ENCODE data around the gene OCA2. TPM values are rescaled to one million over a fixed set of nuclear protein-coding genes. Genes with fewer than 3 reads are reported as not detected.

OCA2 gene
- polyA plus RNA-seq, 1 experiment = not detected

GRCh38 chr15:28068930-28069329 lies 30.2 kb downstream of the OCA2 start:
- ChIA-PET POLR2A (no interaction called here), CTCF (no interaction called here)
- Histone ChIP-seq H3K27ac (ENCODE audit: low read depth, low read length) (no peak overlapping the region), H3K27me3 (ENCODE audit: control insufficient read depth, insufficient read depth, low read length) (no peaks in the 10 kb centered on the region), H3K9me3 (ENCODE audit: control insufficient read depth, insufficient read depth, low read length) (no peaks in the 10 kb centered on the region; the same call in 1 of the 2 replicates), H3K4me3 (ENCODE audit: low read depth, low read length) (no peak overlapping the region)
- no peak for TF ChIP-seq CTCF (IDR thresholded peaks at IDR 0.05; ENCODE audit: low read depth, low read length)
- DNase-seq (ENCODE audit: low read depth, low spot score) = no peak

GRCh38 chr15:28066231-28066630 lies 32.9 kb downstream of the OCA2 start:
- CTCF ChIA-PET = no interaction called here
- H3K4me3 ChIP-seq (ENCODE audit: low read depth, low read length) = no peak overlapping the region
- H3K27me3 ChIP-seq (ENCODE audit: control insufficient read depth, insufficient read depth, low read length) = no peaks in the 10 kb centered on the region
- no peak for TF ChIP-seq CTCF (IDR thresholded peaks at IDR 0.05; ENCODE audit: low read depth, low read length)
- DNase-seq (ENCODE audit: low read depth, low spot score) = no peak
- no peak overlapping the region for H3K27ac ChIP-seq (ENCODE audit: low read depth, low read length)
- no peaks in the 10 kb centered on the region for H3K9me3 ChIP-seq (ENCODE audit: control insufficient read depth, insufficient read depth, low read length)
- POLR2A ChIA-PET = no interaction called here

- TF ChIP-seq CTCF (IDR thresholded peaks at IDR 0.05; ENCODE audit: low read depth, low read length) = no peak
- no peaks in the 10 kb centered on the region for H3K9me3 ChIP-seq (ENCODE audit: control insufficient read depth, insufficient read depth, low read length)
- no peaks in the 10 kb centered on the region for H3K27me3 ChIP-seq (ENCODE audit: control insufficient read depth, insufficient read depth, low read length)
- no peak overlapping the region for H3K27ac ChIP-seq (ENCODE audit: low read depth, low read length)
- H3K4me3 ChIP-seq (ENCODE audit: low read depth, low read length) = no peak overlapping the region
- DNase-seq (ENCODE audit: low read depth, low spot score) = no peak
- ChIA-PET CTCF (no interaction called here), POLR2A (no interaction called here)
Measured at GRCh38 chr15:28060005-28060404, 39.1 kb downstream of the OCA2 start.

GRCh38 chr15:28058082-28058481 lies 41.0 kb downstream of the OCA2 start:
- no peaks in the 10 kb centered on the region for H3K9me3 ChIP-seq (ENCODE audit: control insufficient read depth, insufficient read depth, low read length)
- no peak overlapping the region for H3K27ac ChIP-seq (ENCODE audit: low read depth, low read length)
- ChIA-PET CTCF (no interaction called here), POLR2A (no interaction called here)
- no peak for TF ChIP-seq CTCF (IDR thresholded peaks at IDR 0.05; ENCODE audit: low read depth, low read length)
- DNase-seq (ENCODE audit: low read depth, low spot score) = no peak
- no peak overlapping the region for H3K4me3 ChIP-seq (ENCODE audit: low read depth, low read length)
- H3K27me3 ChIP-seq (ENCODE audit: control insufficient read depth, insufficient read depth, low read length) = no peaks in the 10 kb centered on the region

- H3K4me3 ChIP-seq (ENCODE audit: low read depth, low read length) = no peak overlapping the region
- no peak for TF ChIP-seq CTCF (IDR thresholded peaks at IDR 0.05; ENCODE audit: low read depth, low read length)
- no peak for DNase-seq (ENCODE audit: low read depth, low spot score)
- CTCF ChIA-PET = interaction anchor here (1.1 kb wide), 1 partner anchor 30 kb away, joined by 3 read pairs; no protein-coding TSS in a partner anchor
- no peaks in the 10 kb centered on the region for H3K27me3 ChIP-seq (ENCODE audit: control insufficient read depth, insufficient read depth, low read length)
- H3K9me3 ChIP-seq (ENCODE audit: control insufficient read depth, insufficient read depth, low read length) = no peaks in the 10 kb centered on the region
- POLR2A ChIA-PET = no interaction called here
- H3K27ac ChIP-seq (ENCODE audit: low read depth, low read length) = no peak overlapping the region
Measured at GRCh38 chr15:28051955-28052633, 47.0 kb downstream of the OCA2 start.
